SK-N-SH treated with all-trans-retinoic acid at 6 μM for 48 hours (cell line): Measurements from ENCODE around the gene ADARB2.

ENCODE experiments used
- ARNTL ChIP-seq: fragments of 450-650 bp; formaldehyde crosslinking; IDR thresholded peaks from 2 replicates; pipeline ENCODE4 v1.5.0; 2020; ENCODE audit warnings: low read depth, mild to moderate bottlenecking, moderate library complexity, borderline replicate concordance
- ESRRG ChIP-seq: fragments of 250-450 bp; sonication (Bioruptor Pico); IDR thresholded peaks from 2 replicates; pipeline ENCODE4 v1.6.1; 2021; ENCODE audit warnings: mild to moderate bottlenecking
- OSR1 ChIP-seq: fragments of 250-450 bp; sonication (Bioruptor Pico); IDR thresholded peaks from 2 replicates; pipeline ENCODE4 v1.8.0; 2022; ENCODE audit warnings: moderate library complexity, mild to moderate bottlenecking, inconsistent platforms
- PATZ1 ChIP-seq: fragments of 250-450 bp; sonication (Bioruptor Pico); IDR thresholded peaks from 2 replicates; pipeline ENCODE4 v1.8.0; 2020; ENCODE audit warnings: mild to moderate bottlenecking, moderate library complexity, borderline replicate concordance
- TSHZ2 ChIP-seq: fragments of 250-450 bp; sonication (Bioruptor Pico); IDR thresholded peaks from 2 replicates; pipeline ENCODE4 v1.5.0; 2020; ENCODE audit warnings: mild to moderate bottlenecking, moderate library complexity
- ZNF565 ChIP-seq: fragments of 450-650 bp; formaldehyde crosslinking; conservative IDR thresholded peaks from 2 replicates; pipeline ENCODE4 v1.5.0; 2020; ENCODE audit warnings: low read depth, mild to moderate bottlenecking, moderate library complexity
- ZNF8 ChIP-seq: fragments of 450-650 bp; formaldehyde crosslinking; IDR thresholded peaks from 2 replicates; pipeline ENCODE4 v1.5.0; 2020; ENCODE audit warnings: mild to moderate bottlenecking, moderate library complexity

- TF ChIP-seq TSHZ2 (CRISPR knock-in tag) (no peak), ESRRG (no peak), PATZ1 (CRISPR knock-in tag) (no peak), ARNTL (no peak), OSR1 (CRISPR knock-in tag) (no peak), ZNF565 (CRISPR knock-in tag) (no peak), ZNF8 (CRISPR knock-in tag) (no peak)
These were observed 157.7 kb downstream of the ADARB2 start for GRCh38 chr10:1579671-1580070.
